GM12873 (cell line): ENCODE results near the gene ZSCAN25.

ENCODE experiments used
- CTCF ChIP-seq: IDR thresholded peaks from 2 replicates; pipeline ENCODE4 v1.5.1; 2012; ENCODE audit warnings: low read depth, mild to moderate bottlenecking, moderate library complexity, low read length, control low read depth; ENCODE audit not compliant: insufficient read depth; ENCODE audit errors: missing control alignments

Gene ZSCAN25

GRCh38 chr7:99643464-99643863, 26.7 kb downstream of the ZSCAN25 start:
- TF ChIP-seq CTCF: no peak

GRCh38 chr7:99644431-99644830, 27.7 kb downstream of the ZSCAN25 start:
- TF ChIP-seq CTCF: no peak

GRCh38 chr7:99645590-99645989, 28.8 kb downstream of the ZSCAN25 start:
- no peak for TF ChIP-seq CTCF

GRCh38 chr7:99648843-99649242, 32.1 kb downstream of the ZSCAN25 start:
- TF ChIP-seq CTCF: no peak

GRCh38 chr7:99651290-99651689, 34.5 kb downstream of the ZSCAN25 start:
- no peak for TF ChIP-seq CTCF

GRCh38 chr7:99652671-99653070, 35.9 kb downstream of the ZSCAN25 start:
- TF ChIP-seq CTCF: no peak

GRCh38 chr7:99653754-99654153, 37.0 kb downstream of the ZSCAN25 start:
- no peak for TF ChIP-seq CTCF
